Stomach (tissue), 4 donors: ENCODE data around the gene SIGMAR1.

Experiments
- POLR2A ChIP-seq, 4 donors: fragments of 450-650 bp; IDR thresholded peaks; one replicate each; pipeline ENCODE4 v1.6.1; 2016; ENCODE audit warnings: antibody characterized with exemption in 4 of 4, control low read depth in 2 of 4, mild to moderate bottlenecking in 1 of 4, moderate library complexity in 1 of 4
- TF ChIP-seq, protein P1 (sequence below), 7 experiments: fragments of 450-650 bp in 4 of 7; fragments of 200-600 bp in 3 of 7; sonication (generic) in 3 of 7; IDR thresholded peaks; one replicate each; pipeline ENCODE4 v1.5.1; 2016 to 2019; ENCODE audit warnings: antibody characterized with exemption in 7 of 7, control low read depth in 2 of 7, mild to moderate bottlenecking in 1 of 7

DNA sequence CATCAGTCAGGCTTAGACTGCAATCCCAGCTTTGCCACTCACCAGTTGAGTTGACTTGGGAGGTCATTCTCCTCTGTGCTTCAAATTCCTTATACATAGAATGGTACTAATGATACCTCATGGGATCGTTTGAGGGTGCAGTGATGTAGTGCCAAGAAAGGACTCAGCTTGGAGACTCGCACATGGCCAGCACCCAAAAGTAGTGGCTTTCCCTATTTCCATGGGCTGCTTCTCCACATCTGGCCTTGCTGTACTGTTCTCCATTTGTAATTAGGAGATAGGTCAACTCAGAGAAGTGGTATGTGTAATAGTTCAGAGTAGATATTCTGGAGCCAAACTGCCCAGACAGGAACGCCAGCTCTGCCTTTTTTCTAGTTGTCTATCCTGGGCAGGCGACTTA is 48.0 kb upstream of the SIGMAR1 start:
- TF ChIP-seq, protein P1, sequence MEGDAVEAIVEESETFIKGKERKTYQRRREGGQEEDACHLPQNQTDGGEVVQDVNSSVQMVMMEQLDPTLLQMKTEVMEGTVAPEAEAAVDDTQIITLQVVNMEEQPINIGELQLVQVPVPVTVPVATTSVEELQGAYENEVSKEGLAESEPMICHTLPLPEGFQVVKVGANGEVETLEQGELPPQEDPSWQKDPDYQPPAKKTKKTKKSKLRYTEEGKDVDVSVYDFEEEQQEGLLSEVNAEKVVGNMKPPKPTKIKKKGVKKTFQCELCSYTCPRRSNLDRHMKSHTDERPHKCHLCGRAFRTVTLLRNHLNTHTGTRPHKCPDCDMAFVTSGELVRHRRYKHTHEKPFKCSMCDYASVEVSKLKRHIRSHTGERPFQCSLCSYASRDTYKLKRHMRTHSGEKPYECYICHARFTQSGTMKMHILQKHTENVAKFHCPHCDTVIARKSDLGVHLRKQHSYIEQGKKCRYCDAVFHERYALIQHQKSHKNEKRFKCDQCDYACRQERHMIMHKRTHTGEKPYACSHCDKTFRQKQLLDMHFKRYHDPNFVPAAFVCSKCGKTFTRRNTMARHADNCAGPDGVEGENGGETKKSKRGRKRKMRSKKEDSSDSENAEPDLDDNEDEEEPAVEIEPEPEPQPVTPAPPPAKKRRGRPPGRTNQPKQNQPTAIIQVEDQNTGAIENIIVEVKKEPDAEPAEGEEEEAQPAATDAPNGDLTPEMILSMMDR (IDR thresholded peaks at IDR 0.05), result no peak
- TF ChIP-seq POLR2A (IDR thresholded peaks at IDR 0.05), result no peak
